GM12874 (cell line): ENCODE measurements around the gene C5.

ENCODE experiments used
- CTCF ChIP-seq: IDR thresholded peaks from 2 replicates; pipeline ENCODE4 v1.5.1; 2011; ENCODE audit warnings: low read depth, mild to moderate bottlenecking, control low read depth, low read length, moderate library complexity; ENCODE audit not compliant: insufficient read depth

The C5 gene

GRCh38 chr9:121050128-121050988 is at the start of gene C5:
Gene C5, minus strand, starts transcription at chr9:121050275. Its CDS starts 29 bp downstream, at chr9:121050246.
- TF ChIP-seq CTCF: no peak

- TF ChIP-seq CTCF: no peak
These were observed 48.6 kb upstream of the C5 start for GRCh38 chr9:121098567-121099198.

- TF ChIP-seq CTCF: no peak
These were observed 45.0 kb upstream of the C5 start for GRCh38 chr9:121095057-121095456.

DNA sequence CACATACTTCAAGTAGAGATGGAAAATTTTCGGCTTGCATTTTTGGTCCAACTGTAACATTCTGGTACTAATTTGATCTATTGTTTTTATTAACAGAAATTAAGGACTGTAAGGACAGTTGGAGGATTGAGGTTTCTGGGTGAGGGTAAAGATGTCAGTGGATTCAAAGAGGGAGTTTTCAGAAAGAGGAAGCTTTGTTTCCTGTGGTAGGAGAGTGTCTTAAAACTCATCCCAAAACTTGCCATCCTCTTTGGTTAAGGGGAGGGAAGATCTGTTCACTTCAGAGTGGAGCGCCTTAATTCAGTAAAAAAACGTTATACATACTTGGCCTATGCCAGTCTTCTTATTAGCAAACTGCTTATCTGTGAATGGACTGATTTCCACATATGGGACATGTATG is 38.5 kb upstream of the C5 start:
- TF ChIP-seq CTCF: no peak

- no peak for TF ChIP-seq CTCF
These were observed 35.6 kb upstream of the C5 start for GRCh38 chr9:121085661-121086060.

DNA sequence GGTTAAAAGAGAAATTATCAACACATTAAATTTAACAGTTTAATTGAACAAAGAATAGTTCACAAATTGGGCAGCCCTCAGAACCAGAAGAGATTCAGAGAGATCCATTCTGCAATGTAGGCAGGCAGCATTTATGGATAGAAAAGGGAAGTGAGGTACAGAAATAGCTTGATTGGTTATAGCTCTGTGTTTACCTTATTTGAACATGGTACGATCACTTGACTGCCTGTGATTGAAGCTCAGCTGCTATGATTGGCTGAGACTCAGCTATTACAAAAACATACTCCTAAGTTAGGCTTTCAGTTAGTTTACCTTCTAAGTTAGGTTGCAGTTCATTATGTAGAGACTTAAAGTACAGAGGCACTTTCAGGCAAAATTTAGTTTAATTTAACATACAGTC is 32.0 kb upstream of the C5 start:
- no peak for TF ChIP-seq CTCF

DNA sequence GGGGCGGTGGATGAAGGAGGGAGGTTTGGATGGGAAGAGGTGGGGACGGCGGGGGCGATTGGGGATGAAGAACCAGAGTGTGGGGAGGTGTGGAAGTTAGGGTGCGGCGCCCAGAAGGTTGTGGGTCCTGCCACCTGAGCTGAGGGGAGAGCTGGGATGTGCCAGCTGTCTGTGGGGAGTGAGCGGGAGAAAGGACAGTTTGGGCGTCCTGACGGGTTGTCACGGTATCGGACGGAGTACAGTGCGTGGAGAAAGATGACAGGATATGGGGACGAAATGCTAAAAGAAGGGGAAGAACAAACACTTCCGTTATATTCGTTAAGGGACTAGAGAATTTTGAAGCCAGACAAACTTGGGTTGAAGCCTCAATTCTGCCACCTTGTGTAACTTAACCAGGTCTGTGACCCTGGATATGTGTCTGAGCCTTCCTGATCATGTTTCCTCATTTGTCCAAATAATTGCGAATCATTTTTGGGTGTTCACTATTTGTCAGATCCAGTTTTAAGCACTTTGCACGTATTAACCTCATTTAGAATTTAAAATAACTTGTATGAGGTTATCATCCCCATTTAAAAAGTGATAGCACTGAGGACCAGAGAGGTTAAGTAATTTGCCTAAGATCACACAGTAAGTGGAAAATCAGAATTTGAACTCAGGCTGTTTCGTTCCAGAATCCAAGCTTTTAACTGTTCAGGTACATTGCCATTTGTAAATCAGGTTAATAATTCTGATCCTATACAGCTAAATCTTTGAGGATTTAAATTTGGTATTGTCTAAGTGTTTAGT is 25.4 kb upstream of the C5 start:
- no peak for TF ChIP-seq CTCF
